Hepatocyte (in vitro differentiated cells): ENCODE results near the gene LAG3.

Experiments used
- EZH2 ChIP-seq: fragments of 200-600 bp; sonication (generic); IDR thresholded peaks from 2 replicates; pipeline ENCODE4 v1.6.1; 2016; ENCODE audit warnings: antibody characterized with exemption, mild to moderate bottlenecking, borderline replicate concordance
- TF ChIP-seq, protein P1 (sequence below): fragments of 200-600 bp; sonication (generic); IDR thresholded peaks from 2 replicates; pipeline ENCODE4 v1.5.1; 2016; ENCODE audit warnings: antibody characterized with exemption, mild to moderate bottlenecking; ENCODE audit not compliant: poor library complexity

DNA sequence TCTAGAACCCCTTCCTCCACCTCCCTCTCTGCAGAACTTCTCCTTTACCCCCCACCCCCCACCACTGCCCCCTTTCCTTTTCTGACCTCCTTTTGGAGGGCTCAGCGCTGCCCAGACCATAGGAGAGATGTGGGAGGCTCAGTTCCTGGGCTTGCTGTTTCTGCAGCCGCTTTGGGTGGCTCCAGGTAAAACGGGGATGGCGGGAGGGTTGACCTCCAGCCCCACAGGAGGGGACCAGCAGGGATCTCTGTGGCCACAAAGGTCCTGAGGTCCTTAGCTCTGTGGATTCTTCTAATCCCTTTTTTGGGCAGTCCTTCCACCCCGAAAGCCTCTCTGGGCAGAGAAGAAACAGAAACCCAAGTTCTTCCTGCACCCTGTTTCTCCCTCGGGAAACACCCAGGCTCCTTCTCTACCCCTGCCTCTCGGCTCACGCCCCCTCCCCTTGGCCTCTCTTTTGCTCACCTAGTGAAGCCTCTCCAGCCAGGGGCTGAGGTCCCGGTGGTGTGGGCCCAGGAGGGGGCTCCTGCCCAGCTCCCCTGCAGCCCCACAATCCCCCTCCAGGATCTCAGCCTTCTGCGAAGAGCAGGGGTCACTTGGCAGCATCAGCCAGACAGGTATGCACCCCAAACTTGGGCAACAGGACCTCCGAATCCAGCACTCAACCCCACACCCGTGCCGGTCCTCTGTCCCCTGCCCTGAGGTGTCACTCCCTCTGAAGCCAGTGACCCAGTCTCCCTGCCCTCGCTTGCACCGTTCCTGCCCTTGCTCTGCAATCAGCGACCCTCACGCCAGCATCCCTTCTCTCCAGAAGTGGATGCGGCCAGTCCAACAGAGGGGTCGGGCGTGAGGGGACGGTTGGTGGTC is 638 bp downstream of the LAG3 start:
- TF ChIP-seq, protein P1, sequence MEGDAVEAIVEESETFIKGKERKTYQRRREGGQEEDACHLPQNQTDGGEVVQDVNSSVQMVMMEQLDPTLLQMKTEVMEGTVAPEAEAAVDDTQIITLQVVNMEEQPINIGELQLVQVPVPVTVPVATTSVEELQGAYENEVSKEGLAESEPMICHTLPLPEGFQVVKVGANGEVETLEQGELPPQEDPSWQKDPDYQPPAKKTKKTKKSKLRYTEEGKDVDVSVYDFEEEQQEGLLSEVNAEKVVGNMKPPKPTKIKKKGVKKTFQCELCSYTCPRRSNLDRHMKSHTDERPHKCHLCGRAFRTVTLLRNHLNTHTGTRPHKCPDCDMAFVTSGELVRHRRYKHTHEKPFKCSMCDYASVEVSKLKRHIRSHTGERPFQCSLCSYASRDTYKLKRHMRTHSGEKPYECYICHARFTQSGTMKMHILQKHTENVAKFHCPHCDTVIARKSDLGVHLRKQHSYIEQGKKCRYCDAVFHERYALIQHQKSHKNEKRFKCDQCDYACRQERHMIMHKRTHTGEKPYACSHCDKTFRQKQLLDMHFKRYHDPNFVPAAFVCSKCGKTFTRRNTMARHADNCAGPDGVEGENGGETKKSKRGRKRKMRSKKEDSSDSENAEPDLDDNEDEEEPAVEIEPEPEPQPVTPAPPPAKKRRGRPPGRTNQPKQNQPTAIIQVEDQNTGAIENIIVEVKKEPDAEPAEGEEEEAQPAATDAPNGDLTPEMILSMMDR, result no peak
- TF ChIP-seq EZH2, result no peak
